AG08396 (cell line): ENCODE results near the gene PPP1R11.

Source experiments
- DNase-seq: peaks from one replicate; pipeline ENCODE4 v3.0.0; 2012; ENCODE audit warnings: low spot score, mixed read lengths

PPP1R11 gene

DNA sequence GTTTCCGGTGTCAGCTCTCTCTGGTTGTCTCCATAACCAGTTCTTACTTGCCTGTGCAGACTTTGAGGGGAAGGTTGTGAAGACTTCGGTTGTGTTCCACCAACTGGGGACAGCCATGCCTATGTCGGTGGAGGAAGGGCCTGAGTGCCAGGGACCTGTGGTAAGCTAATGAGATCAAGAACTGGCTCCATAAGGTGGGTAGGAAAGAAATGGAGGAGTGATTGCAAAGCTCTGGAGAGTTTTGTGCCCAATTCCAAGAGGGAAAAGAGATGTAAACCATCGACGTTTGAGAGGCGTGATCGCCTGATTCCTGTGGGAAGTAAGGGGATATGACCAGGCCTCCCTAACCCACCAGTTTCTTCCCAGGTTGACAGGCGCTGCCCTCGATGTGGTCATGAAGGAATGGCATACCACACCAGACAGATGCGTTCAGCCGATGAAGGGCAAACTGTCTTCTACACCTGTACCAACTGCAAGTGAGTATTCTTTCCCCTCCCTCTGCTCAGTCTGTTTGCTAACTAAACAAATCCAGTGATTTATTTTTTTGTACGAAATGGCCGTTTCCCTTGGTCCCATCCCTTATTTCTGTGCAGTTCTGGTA is 5.0 kb upstream of the PPP1R11 start:
- DNase-seq, result no peak

DNA sequence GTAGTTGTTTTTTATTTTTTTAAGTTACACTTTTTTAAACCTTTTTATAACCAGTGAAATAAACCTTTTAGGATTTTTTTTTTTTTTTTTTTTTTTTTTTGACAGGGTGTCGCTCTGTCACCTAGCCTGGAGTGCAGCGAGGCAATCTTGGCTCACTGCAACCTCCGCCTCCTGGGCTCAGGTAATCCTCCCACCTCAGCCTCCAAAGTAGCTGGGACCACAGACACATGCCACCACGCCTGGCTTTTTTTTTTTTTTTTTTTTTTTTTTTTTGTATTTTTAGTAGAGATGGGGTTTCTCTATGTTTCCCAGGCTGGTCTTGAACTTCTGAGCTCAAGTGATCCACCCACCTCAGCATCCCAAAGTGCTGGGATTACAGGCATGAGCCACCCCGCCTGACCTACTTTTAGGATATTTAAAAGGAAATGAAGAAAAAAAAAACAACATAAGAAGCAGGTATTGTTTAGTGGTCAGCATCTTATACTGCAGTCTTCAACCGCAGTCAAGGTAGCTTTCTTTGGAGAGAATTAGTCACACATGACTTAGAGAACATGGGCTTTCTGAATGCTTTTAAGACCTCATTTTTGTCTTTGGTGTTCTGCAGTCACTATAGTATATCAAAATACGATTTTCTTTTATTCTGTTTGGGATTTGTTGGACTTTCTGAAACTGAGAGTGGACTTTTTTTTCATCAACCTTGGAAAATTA is 4.4 kb upstream of the PPP1R11 start:
- DNase-seq, result no peak

DNA sequence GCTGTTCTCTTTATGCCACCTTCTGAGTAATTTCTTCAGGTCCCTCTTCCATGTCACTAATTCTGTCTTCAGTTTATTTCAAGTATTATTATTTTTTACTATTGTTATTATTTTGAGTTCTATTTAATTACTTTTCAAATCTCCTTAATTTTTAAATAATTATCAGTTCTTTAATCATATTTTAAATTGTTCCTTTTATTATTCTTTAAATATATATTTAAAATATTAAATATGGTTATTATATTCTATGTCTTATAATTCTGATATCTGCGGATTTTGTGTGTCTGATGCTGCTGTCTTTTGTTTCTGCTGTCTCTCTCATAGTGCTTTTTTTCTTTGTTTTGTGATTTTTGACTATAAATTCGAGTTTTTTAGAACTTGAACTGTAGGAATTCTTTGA is 3.7 kb upstream of the PPP1R11 start:
- no peak for DNase-seq

DNA sequence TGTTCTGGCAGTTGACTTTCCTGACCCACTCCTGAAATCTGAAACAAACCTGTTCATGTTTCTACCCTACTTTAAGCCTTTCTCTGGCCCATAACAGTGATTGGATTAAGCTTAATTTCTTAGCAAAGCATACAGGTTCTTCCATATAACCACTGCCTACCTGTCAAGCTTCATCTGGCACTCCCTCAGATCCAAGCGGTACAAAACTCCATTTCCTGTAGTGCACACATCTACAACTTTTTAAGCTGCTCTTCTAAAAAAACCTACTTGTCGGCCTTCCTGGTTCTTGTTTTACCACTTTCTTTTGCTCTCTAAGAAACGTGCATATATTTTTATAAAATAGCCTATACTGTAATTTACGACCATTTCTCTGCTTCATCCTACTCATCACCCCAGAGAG is 916 bp upstream of the PPP1R11 start:
- DNase-seq, result no peak

DNA sequence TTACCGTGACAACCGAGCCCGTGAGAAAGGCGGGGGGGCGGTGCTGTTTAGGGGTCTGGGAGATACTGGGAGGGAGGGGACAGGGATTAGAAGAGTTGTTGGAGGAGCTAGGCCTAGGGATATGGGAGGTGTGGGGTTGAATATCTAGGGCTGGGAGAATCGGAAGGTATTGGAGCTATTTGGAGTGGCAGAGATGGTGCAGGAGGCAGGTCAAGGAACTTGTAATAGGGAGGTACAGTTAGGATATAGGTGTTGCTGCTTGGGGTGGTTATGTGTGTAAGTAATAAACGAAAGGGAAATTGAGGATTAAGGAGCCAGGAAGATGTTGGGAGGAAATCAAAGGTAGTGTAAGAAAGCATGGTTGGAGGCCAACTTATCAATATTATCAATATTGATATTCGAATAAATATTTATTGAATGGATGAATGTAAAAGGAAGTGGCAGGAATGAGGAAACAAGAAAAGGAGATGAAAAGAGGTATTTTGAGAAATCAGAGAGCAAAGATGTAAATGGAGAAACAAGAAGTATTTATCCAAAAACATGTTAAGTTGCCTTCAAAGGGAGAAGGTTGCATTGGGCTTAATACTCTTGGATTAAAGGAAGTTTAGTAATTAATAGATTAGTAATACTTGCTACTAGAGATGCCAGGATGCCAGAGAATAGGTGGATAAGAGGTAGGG is 602 bp downstream of the PPP1R11 start:
- DNase-seq, result peak; percentile 80

DNA sequence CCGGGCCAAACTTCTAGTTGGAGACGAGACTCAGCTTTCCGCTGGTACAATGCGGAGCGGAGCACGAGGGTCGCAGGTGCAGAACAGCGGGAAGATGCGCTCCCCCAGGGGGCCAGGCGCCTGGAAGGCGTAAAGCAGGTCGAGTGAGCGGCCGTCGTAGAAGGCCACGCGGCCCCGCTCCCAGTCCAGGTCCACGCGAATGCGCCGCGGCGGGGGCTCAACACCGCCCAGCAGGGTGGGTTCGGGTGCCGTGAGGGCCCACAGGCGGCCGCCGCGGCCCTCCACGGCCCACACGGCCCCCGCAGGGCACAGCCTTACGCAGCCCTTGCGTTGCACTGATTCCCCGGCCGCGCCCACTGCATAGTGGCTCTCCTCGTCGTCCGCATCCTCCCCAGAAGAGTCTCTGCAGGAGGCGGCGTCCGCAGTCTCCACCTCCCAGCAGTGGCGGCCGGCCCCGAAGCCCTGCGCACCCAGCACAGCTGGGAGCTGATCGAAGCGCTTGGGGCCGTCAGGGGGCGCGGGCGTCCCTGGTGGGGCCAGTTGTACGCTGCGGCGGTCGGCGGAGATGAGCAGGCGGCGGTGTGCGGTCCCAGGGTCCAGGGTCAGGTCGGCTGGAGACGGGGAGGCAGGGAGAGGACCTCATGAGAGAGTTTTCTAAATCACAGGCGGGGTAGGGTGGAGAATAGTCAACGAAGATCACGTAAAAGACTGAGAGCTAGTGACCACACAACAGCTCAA is 4.3 kb downstream of the PPP1R11 start:
- no peak for DNase-seq

DNA sequence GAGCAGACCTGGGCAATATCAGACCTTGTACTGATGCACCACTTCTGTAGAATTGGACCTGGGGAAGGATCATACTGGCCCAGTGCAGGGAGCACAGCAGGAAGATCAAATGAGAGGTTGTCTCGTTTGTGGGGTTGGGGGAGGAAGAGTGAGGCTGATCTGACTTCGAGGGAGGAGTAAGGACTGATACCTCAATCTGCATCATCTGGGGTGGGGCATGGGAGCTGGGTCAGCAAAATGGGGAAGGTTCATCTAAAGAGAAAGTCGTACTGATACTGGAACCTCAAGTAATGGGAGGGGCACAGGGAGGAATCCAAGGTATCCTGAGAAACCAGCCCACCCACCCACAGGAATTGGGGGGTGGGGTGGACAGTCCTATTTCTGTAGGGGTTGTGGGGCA is 4.9 kb downstream of the PPP1R11 start:
- DNase-seq, result no peak

DNA sequence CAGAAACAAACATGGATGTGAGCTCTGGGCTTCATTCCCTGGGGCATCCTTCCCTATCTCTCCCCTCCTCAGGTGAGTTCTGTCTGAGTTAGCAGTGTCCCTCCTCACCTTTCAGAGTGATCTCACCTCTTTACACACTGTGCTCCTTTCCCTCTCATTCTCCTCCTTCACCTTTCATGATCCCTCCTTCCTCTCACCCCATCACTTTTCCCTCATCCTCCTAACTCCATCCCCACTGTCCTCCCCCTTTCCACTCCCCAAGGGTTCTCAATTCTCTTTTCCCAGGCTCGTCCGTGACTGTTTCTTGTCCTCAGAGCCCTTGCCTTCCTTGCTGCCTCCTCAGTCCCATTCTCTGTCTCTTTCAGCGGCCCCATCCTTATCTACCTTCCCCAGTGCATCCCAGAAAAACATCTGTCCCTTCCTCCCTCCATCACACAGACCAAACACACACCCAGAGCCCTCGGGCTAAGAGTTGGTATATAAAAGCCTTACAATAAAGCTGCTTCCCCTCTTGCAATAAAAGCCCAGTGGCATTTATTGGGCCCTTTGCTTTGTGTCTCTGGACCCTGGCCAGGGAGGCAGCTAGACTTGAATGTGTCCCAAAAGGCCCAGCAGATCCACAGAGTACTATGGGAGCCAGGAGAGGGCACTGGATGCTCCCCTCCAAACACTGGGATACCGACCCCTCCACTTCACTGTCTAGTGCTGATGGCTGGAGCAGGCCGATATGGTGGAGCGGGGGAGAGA is 6.7 kb downstream of the PPP1R11 start:
- no peak for DNase-seq

DNA sequence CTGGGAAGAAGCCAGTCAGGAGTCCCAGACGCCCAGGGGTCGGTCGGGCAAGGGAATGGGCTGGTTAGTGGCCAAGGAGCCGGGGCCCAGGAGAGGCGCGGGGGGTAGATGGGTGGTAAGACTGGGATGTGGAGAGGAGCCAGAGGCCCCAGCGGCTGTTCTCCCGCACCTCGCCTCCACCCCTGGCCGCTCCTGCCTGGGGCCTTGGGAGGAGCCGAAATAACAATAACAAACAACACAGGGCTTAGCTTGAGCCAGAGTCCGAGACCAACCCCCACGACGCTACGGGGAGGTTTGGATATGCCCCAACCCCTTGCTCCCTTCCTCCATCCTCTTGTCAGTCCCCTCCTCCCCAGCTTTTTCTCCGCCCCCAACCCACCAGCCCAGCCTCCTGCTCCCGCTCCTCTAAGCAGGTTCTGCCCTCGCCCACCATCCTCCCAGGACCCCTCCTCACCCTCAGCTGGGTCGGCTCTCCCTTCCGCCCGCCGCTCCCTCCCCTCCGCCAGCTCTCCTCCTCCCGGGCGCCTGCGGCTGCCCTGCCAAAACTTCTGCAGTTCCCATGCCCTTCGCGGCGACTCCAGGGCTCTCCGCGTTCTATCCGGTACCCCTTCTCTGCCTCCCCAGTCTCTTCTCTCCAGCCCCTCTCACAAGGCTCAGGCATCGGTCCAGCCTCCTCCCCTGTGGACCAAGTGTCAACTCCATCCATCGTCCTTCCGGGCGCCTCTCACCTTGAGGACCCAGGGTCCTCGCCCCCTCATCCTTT is 7.5 kb downstream of the PPP1R11 start:
- no peak for DNase-seq

DNA sequence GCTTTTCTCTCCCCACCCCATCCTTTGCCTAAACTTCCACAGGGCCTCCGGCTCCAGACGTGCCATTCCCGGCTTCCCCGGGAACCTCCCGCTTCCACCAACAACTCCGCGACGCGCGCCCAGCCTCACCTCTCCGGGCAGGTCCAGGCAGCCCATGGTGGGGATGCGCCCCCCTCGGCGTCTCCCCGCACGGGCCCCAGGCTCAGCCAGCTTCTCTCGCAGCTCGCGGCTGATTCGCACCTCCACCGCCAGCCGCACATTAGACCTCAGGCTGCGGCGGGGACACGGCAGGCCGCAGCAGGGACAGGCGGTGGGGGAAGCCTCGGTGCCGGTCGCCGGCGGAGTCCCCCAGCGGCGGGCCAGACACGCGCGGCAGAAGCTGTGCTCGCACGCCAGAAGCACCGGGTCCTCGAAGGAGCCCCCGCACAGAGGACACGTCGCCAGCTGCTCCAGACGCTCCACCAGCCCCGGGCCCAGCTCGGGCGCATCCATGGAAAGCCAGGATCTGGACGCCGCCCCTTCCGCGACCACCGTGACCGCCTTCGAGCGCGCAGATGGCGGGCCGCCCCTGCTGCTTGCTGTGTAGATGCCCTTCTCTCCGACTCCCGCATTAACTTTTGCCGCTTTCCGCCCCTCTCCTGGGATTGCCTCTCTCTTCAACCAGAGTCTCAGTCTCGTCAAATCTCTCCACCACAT is 8.2 kb downstream of the PPP1R11 start, which contains the start of gene RNF39:
RNF39 (minus strand) TSS at position 676 of the 696 bp plus-strand sequence; CDS start at position 492, 184 bp downstream.
- no peak for DNase-seq

DNA sequence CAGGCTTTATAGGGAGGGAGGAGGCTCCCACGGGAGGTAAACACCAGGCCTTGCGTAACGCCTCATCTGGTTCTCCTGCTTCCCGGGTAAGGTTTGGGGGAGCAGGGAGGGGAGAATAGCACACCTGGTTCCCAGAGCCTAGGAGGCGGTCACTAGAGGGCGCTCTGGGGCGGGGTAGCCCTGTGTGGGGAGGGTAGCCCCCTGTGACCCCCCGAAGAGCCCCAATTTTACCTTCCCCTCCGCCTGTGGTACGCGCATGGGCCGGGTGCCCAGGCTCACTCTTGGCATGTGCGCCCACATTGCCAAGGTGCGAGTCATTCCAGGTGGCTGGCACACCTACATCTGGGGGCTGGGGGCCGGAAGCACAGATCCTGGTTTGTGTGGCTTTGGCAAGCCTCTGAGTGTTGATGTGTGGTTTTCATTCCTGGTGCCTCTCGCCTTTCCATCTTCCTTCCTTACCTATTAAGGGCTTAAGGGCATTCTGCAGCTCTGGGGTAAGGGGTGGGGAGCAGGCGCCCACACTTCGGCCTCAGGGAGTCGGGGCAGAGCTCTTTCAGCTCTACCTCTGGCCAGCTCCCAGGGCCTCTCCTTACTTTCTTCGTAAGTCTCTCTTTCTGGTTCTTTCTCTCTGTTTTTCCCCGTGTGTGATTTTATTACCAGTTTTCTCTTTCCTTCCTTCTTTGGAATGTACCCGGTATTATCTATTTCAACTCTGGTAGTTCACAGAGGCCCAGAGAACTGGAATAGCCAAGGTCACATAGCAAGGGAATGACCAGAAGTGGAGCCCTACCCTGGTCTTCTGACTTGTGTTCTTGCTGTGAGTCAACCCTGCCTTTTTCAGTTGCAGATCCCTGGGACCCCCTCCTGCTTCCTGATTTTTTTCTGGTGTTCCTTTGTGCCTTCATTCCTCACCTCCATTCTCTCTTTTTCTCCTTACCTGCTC is 9.1 kb downstream of the PPP1R11 start:
- no peak for DNase-seq

DNA sequence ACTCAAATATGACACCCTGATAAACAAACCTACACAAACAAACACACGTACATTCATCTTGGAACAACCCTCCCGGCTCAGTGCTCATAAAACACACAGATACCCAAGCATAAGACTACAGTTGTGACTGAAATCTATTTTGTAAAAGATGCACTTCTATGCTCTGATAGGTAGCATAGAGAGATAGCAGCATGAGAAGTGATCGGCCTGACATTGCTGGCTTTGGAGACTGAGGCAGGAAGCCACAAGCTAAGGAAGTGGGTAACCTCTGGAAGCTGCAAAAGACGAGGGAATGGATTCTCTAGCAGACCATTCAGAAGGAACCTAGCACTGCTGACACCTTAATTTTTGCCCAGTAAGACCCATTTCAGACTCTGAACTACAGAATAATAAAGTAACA is 10.2 kb downstream of the PPP1R11 start:
- no peak for DNase-seq

DNA sequence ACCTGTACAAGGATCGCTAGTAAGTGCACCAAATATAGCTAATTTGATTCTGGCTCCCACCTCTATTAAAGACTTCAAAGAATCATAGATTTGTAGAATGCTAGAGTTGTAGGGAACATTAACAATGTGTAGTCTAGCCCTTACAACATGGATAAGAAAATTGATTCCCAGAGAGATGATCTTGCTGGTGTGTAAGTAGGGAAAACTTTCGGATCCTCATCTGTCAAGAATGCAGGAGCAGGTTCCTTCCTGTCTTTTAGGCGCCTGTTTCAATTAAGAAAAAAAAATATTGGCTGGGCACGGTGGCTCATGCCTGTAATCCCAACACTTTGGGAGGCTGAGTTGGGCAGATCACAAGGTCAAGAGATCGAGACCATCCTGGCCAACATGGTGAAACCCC is 20.9 kb downstream of the PPP1R11 start:
- DNase-seq, result no peak

DNA sequence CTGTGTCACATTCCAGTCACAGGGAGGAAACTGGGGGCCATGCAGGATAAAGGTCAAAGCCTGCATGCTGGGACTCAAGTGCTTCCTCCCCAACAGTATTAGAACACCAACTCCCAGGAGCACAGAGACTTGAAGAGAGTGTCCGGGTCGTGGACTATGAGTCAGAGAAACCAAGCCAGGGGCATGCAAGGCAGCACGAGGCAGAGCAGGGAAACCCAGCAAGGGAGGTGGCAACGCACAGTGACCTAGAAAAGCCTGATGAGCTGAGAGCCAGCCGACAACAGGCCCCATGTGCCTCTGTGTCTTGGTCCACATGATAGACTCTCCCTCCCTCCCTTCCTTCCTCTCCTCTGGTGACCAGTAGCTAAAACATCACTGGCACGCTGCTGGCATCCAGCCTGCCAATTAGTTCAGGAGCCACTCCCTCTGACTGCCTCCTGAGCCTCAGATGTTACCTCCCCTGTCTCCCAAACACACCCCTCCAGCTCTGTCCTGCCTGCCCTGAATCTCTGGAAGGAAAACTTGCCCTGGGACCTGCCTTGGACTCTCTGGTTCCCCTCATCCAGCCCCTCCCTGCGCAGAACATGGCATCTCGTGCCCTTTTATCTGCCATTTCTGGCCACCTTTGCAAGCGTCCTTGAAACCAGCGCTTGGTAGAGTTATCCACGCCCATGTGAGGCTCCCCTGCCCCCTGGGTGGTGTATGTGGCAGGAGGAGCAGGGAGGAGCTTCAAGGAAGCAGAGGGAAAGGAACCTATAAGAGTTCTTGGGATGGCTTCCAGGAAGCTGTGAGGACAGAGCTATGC is 24.8 kb downstream of the PPP1R11 start:
- DNase-seq, result peak; percentile 81

DNA sequence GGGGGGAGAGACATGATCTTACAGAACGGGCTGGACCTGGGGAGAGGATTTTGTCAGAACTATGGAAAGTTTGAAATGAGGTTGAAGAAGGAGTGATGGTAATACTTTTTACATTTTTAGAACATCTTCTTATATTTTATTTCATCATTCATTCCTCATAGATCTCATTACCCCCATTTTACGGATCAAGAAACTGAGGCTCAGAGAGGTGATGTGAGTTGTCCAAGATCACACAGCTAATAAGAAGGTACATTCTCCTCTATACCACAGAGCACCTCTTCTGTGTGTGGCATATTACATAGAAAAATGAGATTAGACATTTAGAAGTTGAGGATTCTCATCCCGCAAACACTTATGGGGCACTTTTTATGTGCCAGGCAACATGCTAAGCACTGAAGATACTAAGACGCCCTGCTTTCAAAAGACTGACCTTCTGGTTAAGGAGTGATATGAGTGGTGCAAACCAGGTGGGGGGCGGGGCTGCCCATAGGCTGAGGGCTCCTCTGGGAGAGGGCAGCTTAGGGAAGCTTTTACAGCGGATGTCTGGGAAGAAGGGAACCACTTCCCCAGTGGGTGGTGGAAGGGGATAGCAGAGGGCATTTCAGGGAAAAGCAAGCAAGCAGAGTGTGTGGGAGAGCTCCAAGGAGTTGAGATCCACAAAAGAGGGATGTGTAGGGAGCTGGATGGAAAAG is 26.0 kb downstream of the PPP1R11 start:
- no peak for DNase-seq

DNA sequence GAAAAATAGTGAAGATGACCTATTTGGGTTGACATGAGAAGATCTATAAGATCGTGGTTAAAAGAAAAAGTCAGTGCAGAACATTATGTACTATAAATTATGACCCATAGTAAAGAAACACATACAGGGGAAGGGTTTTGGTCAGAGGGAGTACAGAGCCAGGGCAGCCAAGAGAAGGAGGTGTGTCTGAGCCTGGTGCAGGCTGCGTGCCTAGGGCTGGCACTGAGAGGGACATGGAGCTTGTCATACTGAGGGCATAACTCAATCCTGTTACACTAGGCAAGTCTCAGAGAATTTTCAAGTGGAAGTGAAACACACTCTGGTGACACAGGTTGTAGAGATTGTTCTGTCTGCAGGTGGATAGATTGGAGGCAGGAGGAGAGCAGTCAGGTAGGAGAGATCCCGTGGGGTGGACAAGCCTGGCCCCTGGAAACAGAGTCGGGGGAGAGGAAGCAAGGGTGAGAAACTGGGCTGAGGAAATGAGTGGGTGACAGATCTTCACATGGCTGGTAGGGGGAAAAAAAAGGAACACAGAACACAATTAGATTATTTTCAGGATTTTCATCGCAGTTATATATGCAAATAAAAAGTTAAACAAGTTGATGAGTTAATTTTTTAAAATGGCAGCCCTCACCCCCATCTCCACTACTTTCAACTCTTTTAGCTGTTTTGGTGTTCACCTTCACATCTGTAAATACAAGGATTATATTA is 27.1 kb downstream of the PPP1R11 start:
- no peak for DNase-seq

DNA sequence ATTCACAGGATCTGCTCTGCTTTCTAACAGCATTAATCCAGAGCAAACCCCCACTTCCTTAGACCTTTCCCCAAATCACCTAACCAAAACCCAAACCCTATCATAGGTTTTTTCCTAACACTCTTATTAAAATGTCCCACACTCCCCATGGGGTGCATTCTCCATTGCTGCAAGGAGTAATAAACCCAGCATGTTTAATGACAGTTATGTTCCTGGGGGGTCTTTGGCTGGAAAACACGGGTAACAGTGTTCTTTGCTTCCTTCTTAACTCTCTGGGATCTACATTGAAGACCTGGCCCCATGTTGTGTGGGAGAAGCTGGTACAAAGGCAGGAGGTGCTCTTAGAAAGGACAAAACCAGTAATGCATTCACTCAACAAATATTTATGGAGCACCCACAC is 29.8 kb downstream of the PPP1R11 start:
- DNase-seq, result no peak
